Endothelial cell (in vitro differentiated cells): ENCODE results near the gene SPDYE6. TPM values are rescaled to one million over a fixed set of nuclear protein-coding genes. Genes with fewer than 3 reads are reported as not detected.

Source experiments
- DNase-seq: peaks from one replicate; pipeline ENCODE4 v3.0.0; 2021; ENCODE audit warnings: low spot score
- H3K27ac Mint-ChIP-seq: one replicate; pipeline ENCODE4 v1.8.0; 2021; ENCODE audit warnings: mixed read lengths, inconsistent platforms; ENCODE audit not compliant: unreplicated experiment
- H3K27me3 Mint-ChIP-seq: one replicate; pipeline ENCODE4 v1.8.0; 2021; ENCODE audit warnings: mild to moderate bottlenecking, moderate library complexity, mixed read lengths, inconsistent platforms; ENCODE audit not compliant: unreplicated experiment
- H3K36me3 Mint-ChIP-seq: one replicate; pipeline ENCODE4 v1.8.0; 2021; ENCODE audit warnings: mild to moderate bottlenecking, low read depth, mixed read lengths, inconsistent platforms; ENCODE audit not compliant: unreplicated experiment
- H3K4me1 Mint-ChIP-seq: one replicate; pipeline ENCODE4 v1.8.0; 2021; ENCODE audit warnings: mild to moderate bottlenecking, mixed read lengths, inconsistent platforms; ENCODE audit not compliant: unreplicated experiment
- H3K4me3 Mint-ChIP-seq: one replicate; pipeline ENCODE4 v1.8.0; 2021; ENCODE audit warnings: mild to moderate bottlenecking, mixed read lengths, inconsistent platforms; ENCODE audit not compliant: unreplicated experiment
- H3K9me3 Mint-ChIP-seq: one replicate; pipeline ENCODE4 v1.8.0; 2021; ENCODE audit warnings: mixed read lengths, inconsistent platforms; ENCODE audit not compliant: unreplicated experiment
- CTCF ChIP-seq: fragments of 200-600 bp; sonication (generic); IDR thresholded peaks from one replicate; pipeline ENCODE4 v1.5.0; 2021; ENCODE audit warnings: antibody characterized with exemption; ENCODE audit not compliant: unreplicated experiment
- microRNA-seq: library from miRNA; unstranded; fragments of <30 nt; microRNA quantifications from one replicate; pipeline ENCODE4, GENCODE V29; 2020; ENCODE audit not compliant: unreplicated experiment
- total RNA-seq: library from RNA; stranded (reverse); fragmentation: NEBNext Ultra II Directional; extraction: Animal tissue kit (Norgen Biotek cat#: 25700); gene quantifications from one replicate; pipeline ENCODE4 v1.2.1, GENCODE V29; 2021; ENCODE audit not compliant: unreplicated experiment

SPDYE6 gene
- total RNA-seq, 1 donor from 2014 or later = not detected

- Mint-ChIP-seq H3K4me3 (no peak overlapping the region), H3K36me3 (peaks cover 3% of the 10 kb centered on the region), H3K4me1 (peaks cover 3% of the 10 kb centered on the region), H3K27ac (no peak overlapping the region), H3K9me3 (no peaks in the 10 kb centered on the region), H3K27me3 (peaks cover 3% of the 10 kb centered on the region)
- TF ChIP-seq CTCF = no peak
- DNase-seq = no peak
Measured at GRCh38 chr7:102296514-102296913, 59.7 kb downstream of the SPDYE6 start.

- H3K27ac Mint-ChIP-seq = no peak overlapping the region
Measured at GRCh38 chr7:102296179-102296438, 60.1 kb downstream of the SPDYE6 start.

More at GRCh38 chr7:102296179-102296438, 60.1 kb downstream of the SPDYE6 start:
- H3K4me3 Mint-ChIP-seq = no peak overlapping the region
- H3K36me3 Mint-ChIP-seq = peaks cover 3% of the 10 kb centered on the region
- TF ChIP-seq CTCF = no peak
- peaks cover 3% of the 10 kb centered on the region for H3K4me1 Mint-ChIP-seq
- peaks cover 3% of the 10 kb centered on the region for H3K27me3 Mint-ChIP-seq
- no peak for DNase-seq
- no peaks in the 10 kb centered on the region for H3K9me3 Mint-ChIP-seq

Small RNA genes lying within 50 kb of the gene (microRNA-seq; reads per million reads assigned to microRNA genes)
- not detected for gene MIR548O

Other genes starting within 250 kb of the SPDYE6 start
- gene SH2B2, start 69.6 kb downstream of the SPDYE6 start, total RNA-seq = 2.6 TPM
- gene PRKRIP1, start 39.9 kb upstream of the SPDYE6 start, total RNA-seq = 41.3 TPM
- gene ORAI2, start 77.1 kb upstream of the SPDYE6 start, total RNA-seq = 39.3 TPM
- gene ALKBH4, start 108.4 kb upstream of the SPDYE6 start, total RNA-seq = 11.5 TPM
- gene LRWD1, start 108.5 kb upstream of the SPDYE6 start, total RNA-seq = 30.3 TPM
- gene POLR2J, start 122.5 kb upstream of the SPDYE6 start, total RNA-seq = 48.1 TPM
- 6.2 TPM for gene RASA4B, start 161.3 kb upstream of the SPDYE6 start, total RNA-seq
- gene UPK3BL2, start 187.3 kb upstream of the SPDYE6 start, total RNA-seq = 9.3 TPM
- not detected for gene SPDYE2, start 194.8 kb upstream of the SPDYE6 start, total RNA-seq
- 22.0 TPM for gene POLR2J3, start 216.1 kb upstream of the SPDYE6 start, total RNA-seq